H1 (cell line): ENCODE data around the gene HDDC3. TPM values are rescaled to one million over a fixed set of nuclear protein-coding genes. Genes with fewer than 3 reads are reported as not detected.

Source experiments
- CHD2 ChIP-seq: IDR thresholded peaks from 2 replicates; pipeline ENCODE4 v1.6.1; 2012; ENCODE audit warnings: low read length, improper control_type of control experiment
- CTCF ChIP-seq, 3 experiments: IDR thresholded peaks; 1 replicate in 2 of 3; 2 replicates in 1 of 3; pipeline versions ENCODE4 v1.5.1 to v1.6.1; 2011; ENCODE audit warnings: low read length in 3 of 3, mild to moderate bottlenecking in 3 of 3, inconsistent platforms in 2 of 3, low read depth in 1 of 3, moderate library complexity in 1 of 3; ENCODE audit not compliant: insufficient read depth in 1 of 3; ENCODE audit errors: control extremely low read depth in 1 of 3
- POLR2A ChIP-seq, 2 experiments: IDR thresholded peaks; 1 replicate in 1 of 2; 2 replicates in 1 of 2; pipeline ENCODE4 v1.6.1; 2011; ENCODE audit warnings: low read depth in 2 of 2, low read length in 2 of 2, mild to moderate bottlenecking in 2 of 2; ENCODE audit errors: control extremely low read depth in 1 of 2
- polyA plus RNA-seq, 7 experiments: library from polyadenylated mRNA; depleted of rRNA in 3 of 7; stranded (reverse) in 5 of 7; unstranded in 2 of 7; fragments of >200 nt in 5 of 7; fragments of 200-250 nt in 2 of 7; gene quantifications; 1 replicate in 5 of 7; 2 replicates in 1 of 7; 4 replicates in 1 of 7; pipeline versions ENCODE4 v1.2.1 to v1.2.3, GENCODE V29; 2011 to 2013; ENCODE audit warnings: missing spikeins in 2 of 7, mixed read lengths in 2 of 7
- total RNA-seq: library from RNA; stranded (reverse); fragmentation: NEBNext Ultra II Directional; extraction: Animal tissue kit (Norgen Biotek cat#: 25700); gene quantifications from 2 replicates; pipeline ENCODE4 v1.2.1, GENCODE V29; 2021

HDDC3 gene
- total and polyA plus RNA-seq, 2 of the 8 experiments (the other 6 are each of a cell fraction or from before 2014, with no cell fraction given) = 16.3 to 16.5 TPM

GRCh38 chr15:90914305-90915080, 17.9 kb downstream of the HDDC3 start (continued):
- TF ChIP-seq CTCF (IDR thresholded peaks at IDR 0.05; ENCODE audit: control extremely low read depth in 1 of 3, insufficient read depth in 1 of 3, low read depth in 1 of 3, low read length in 3 of 3) (no peak), POLR2A (IDR thresholded peaks at IDR 0.05; ENCODE audit: control extremely low read depth in 1 of 2, low read depth in 2 of 2, low read length in 2 of 2) (no peak), CHD2 (no peak)
